HEK293 (cell line): ENCODE measurements around the gene PRLR.

Experiments
- RBAK ChIP-seq: fragments of 450-650 bp; formaldehyde crosslinking; IDR thresholded peaks from 2 replicates; pipeline ENCODE4 v1.5.1; 2016; ENCODE audit warnings: missing biosample characterization, missing genetic modification characterization
- REPIN1 ChIP-seq: fragments of 450-650 bp; formaldehyde crosslinking; IDR thresholded peaks from 2 replicates; pipeline ENCODE4 v1.5.1; 2017; ENCODE audit warnings: missing biosample characterization, missing genetic modification characterization, low read depth
- ZBTB48 ChIP-seq: fragments of 450-650 bp; formaldehyde crosslinking; IDR thresholded peaks from 2 replicates; pipeline ENCODE4 v1.5.1; 2016; ENCODE audit warnings: missing biosample characterization, missing genetic modification characterization
- ZBTB8A ChIP-seq: fragments of 450-650 bp; formaldehyde crosslinking; IDR thresholded peaks from 2 replicates; pipeline ENCODE4 v1.5.1; 2016; ENCODE audit warnings: missing biosample characterization, missing genetic modification characterization
- ZNF146 ChIP-seq: fragments of 450-650 bp; formaldehyde crosslinking; IDR thresholded peaks from 2 replicates; pipeline ENCODE4 v1.5.1; 2016; ENCODE audit warnings: missing biosample characterization, missing genetic modification characterization
- ZNF148 ChIP-seq: fragments of 450-650 bp; formaldehyde crosslinking; IDR thresholded peaks from 2 replicates; pipeline ENCODE4 v1.5.0; 2017; ENCODE audit warnings: missing biosample characterization, missing genetic modification characterization, borderline replicate concordance
- ZNF324 ChIP-seq: fragments of 450-650 bp; formaldehyde crosslinking; IDR thresholded peaks from 2 replicates; pipeline ENCODE4 v1.5.1; 2016; ENCODE audit warnings: missing biosample characterization, missing genetic modification characterization
- ZNF521 ChIP-seq: fragments of 450-650 bp; formaldehyde crosslinking; IDR thresholded peaks from 2 replicates; pipeline ENCODE4 v1.5.1; 2017; ENCODE audit warnings: missing biosample characterization, mild to moderate bottlenecking, missing genetic modification characterization
- ZNF707 ChIP-seq: fragments of 450-650 bp; formaldehyde crosslinking; IDR thresholded peaks from 2 replicates; pipeline ENCODE4 v1.5.1; 2016; ENCODE audit warnings: missing biosample characterization, missing genetic modification characterization
- TF ChIP-seq, protein P1 (sequence below): fragments of 450-650 bp; formaldehyde crosslinking; IDR thresholded peaks from 2 replicates; pipeline ENCODE4 v1.5.1; 2016; ENCODE audit warnings: missing biosample characterization, missing genetic modification characterization, low read depth
- TF ChIP-seq, protein P2 (sequence below): fragments of 450-650 bp; formaldehyde crosslinking; IDR thresholded peaks from 2 replicates; pipeline ENCODE4 v1.5.1; 2016; ENCODE audit warnings: missing biosample characterization, missing genetic modification characterization
- TF ChIP-seq, protein P3 (sequence below): fragments of 450-650 bp; formaldehyde crosslinking; IDR thresholded peaks from 2 replicates; pipeline ENCODE4 v1.5.1; 2017; ENCODE audit warnings: missing biosample characterization, missing genetic modification characterization
- TF ChIP-seq, protein P4 (sequence below): fragments of 450-650 bp; formaldehyde crosslinking; conservative IDR thresholded peaks from 2 replicates; pipeline ENCODE4 v1.5.1; 2016; ENCODE audit warnings: low read depth, missing biosample characterization, missing genetic modification characterization

- TF ChIP-seq, protein P1, sequence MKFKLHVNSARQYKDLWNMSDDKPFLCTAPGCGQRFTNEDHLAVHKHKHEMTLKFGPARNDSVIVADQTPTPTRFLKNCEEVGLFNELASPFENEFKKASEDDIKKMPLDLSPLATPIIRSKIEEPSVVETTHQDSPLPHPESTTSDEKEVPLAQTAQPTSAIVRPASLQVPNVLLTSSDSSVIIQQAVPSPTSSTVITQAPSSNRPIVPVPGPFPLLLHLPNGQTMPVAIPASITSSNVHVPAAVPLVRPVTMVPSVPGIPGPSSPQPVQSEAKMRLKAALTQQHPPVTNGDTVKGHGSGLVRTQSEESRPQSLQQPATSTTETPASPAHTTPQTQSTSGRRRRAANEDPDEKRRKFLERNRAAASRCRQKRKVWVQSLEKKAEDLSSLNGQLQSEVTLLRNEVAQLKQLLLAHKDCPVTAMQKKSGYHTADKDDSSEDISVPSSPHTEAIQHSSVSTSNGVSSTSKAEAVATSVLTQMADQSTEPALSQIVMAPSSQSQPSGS (tag by site-specific recombination) = no peak
- TF ChIP-seq, protein P2, sequence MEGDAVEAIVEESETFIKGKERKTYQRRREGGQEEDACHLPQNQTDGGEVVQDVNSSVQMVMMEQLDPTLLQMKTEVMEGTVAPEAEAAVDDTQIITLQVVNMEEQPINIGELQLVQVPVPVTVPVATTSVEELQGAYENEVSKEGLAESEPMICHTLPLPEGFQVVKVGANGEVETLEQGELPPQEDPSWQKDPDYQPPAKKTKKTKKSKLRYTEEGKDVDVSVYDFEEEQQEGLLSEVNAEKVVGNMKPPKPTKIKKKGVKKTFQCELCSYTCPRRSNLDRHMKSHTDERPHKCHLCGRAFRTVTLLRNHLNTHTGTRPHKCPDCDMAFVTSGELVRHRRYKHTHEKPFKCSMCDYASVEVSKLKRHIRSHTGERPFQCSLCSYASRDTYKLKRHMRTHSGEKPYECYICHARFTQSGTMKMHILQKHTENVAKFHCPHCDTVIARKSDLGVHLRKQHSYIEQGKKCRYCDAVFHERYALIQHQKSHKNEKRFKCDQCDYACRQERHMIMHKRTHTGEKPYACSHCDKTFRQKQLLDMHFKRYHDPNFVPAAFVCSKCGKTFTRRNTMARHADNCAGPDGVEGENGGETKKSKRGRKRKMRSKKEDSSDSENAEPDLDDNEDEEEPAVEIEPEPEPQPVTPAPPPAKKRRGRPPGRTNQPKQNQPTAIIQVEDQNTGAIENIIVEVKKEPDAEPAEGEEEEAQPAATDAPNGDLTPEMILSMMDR (tag by site-specific recombination) = no peak
- TF ChIP-seq ZNF324 (tag by site-specific recombination) = no peak
- TF ChIP-seq ZNF521 (tag by site-specific recombination) = no peak
- TF ChIP-seq ZNF148 (tag by site-specific recombination) = no peak
- TF ChIP-seq ZBTB48 (tag by site-specific recombination) = no peak
- TF ChIP-seq ZNF146 (tag by site-specific recombination) = no peak
- TF ChIP-seq ZBTB8A = no peak
- TF ChIP-seq, protein P3, sequence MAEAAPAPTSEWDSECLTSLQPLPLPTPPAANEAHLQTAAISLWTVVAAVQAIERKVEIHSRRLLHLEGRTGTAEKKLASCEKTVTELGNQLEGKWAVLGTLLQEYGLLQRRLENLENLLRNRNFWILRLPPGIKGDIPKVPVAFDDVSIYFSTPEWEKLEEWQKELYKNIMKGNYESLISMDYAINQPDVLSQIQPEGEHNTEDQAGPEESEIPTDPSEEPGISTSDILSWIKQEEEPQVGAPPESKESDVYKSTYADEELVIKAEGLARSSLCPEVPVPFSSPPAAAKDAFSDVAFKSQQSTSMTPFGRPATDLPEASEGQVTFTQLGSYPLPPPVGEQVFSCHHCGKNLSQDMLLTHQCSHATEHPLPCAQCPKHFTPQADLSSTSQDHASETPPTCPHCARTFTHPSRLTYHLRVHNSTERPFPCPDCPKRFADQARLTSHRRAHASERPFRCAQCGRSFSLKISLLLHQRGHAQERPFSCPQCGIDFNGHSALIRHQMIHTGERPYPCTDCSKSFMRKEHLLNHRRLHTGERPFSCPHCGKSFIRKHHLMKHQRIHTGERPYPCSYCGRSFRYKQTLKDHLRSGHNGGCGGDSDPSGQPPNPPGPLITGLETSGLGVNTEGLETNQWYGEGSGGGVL = no peak
- no peak for TF ChIP-seq REPIN1 (tag by site-specific recombination)
- no peak for TF ChIP-seq RBAK (tag by site-specific recombination)
- TF ChIP-seq, protein P4, sequence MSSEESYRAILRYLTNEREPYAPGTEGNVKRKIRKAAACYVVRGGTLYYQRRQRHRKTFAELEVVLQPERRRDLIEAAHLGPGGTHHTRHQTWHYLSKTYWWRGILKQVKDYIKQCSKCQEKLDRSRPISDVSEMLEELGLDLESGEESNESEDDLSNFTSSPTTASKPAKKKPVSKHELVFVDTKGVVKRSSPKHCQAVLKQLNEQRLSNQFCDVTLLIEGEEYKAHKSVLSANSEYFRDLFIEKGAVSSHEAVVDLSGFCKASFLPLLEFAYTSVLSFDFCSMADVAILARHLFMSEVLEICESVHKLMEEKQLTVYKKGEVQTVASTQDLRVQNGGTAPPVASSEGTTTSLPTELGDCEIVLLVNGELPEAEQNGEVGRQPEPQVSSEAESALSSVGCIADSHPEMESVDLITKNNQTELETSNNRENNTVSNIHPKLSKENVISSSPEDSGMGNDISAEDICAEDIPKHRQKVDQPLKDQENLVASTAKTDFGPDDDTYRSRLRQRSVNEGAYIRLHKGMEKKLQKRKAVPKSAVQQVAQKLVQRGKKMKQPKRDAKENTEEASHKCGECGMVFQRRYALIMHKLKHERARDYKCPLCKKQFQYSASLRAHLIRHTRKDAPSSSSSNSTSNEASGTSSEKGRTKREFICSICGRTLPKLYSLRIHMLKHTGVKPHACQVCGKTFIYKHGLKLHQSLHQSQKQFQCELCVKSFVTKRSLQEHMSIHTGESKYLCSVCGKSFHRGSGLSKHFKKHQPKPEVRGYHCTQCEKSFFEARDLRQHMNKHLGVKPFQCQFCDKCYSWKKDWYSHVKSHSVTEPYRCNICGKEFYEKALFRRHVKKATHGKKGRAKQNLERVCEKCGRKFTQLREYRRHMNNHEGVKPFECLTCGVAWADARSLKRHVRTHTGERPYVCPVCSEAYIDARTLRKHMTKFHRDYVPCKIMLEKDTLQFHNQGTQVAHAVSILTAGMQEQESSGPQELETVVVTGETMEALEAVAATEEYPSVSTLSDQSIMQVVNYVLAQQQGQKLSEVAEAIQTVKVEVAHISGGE (tag by site-specific recombination) = no peak
- TF ChIP-seq ZNF707 (tag by site-specific recombination) = no peak
These were observed 85.3 kb downstream of the PRLR start for GRCh38 chr5:35145012-35145411.
